Measurements from ENCODE around the gene PDE2A. TPM values are rescaled to one million over a fixed set of nuclear protein-coding genes. Genes with fewer than 3 reads are reported as not detected.
A peak's percentile ranks its signal among the peaks of the same experiment; 100 is the strongest.

PDE2A gene
- total and polyA plus RNA-seq, 2 donors from 2014 or later = 12.6 to 42.0 TPM

- Histone ChIP-seq H3K27ac (ENCODE audit: low read depth in 2 of 2, low read length in 2 of 2) (no peak overlapping the region), H3K4me1 (ENCODE audit: control insufficient read depth in 2 of 3, insufficient read depth in 2 of 3, low read depth in 1 of 3, low read length in 3 of 3) (no peaks in the 10 kb centered on the region), H3K27me3 (ENCODE audit: control insufficient read depth, insufficient read depth, low read length) (no peaks in the 10 kb centered on the region), H3K9ac (ENCODE audit: low read length in 3 of 3) (no peak overlapping the region), H3K36me3 (ENCODE audit: control insufficient read depth in 2 of 3, insufficient read depth in 3 of 3, low read length in 3 of 3) (peaks cover 10 to 79% (median 52%) of the 10 kb centered on the region in 3 donors), H3K4me3 (ENCODE audit: low read length in 3 of 3) (no peak overlapping the region), H3K9me3 (ENCODE audit: control insufficient read depth in 2 of 3, insufficient read depth in 1 of 3, low read length in 3 of 3) (no peaks in the 10 kb centered on the region)
- peak in 3 of 5 donors; percentile 46 to 81 (median 74) for DNase-seq
- TF ChIP-seq, protein P1, sequence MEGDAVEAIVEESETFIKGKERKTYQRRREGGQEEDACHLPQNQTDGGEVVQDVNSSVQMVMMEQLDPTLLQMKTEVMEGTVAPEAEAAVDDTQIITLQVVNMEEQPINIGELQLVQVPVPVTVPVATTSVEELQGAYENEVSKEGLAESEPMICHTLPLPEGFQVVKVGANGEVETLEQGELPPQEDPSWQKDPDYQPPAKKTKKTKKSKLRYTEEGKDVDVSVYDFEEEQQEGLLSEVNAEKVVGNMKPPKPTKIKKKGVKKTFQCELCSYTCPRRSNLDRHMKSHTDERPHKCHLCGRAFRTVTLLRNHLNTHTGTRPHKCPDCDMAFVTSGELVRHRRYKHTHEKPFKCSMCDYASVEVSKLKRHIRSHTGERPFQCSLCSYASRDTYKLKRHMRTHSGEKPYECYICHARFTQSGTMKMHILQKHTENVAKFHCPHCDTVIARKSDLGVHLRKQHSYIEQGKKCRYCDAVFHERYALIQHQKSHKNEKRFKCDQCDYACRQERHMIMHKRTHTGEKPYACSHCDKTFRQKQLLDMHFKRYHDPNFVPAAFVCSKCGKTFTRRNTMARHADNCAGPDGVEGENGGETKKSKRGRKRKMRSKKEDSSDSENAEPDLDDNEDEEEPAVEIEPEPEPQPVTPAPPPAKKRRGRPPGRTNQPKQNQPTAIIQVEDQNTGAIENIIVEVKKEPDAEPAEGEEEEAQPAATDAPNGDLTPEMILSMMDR (IDR thresholded peaks at IDR 0.05; ENCODE audit: borderline replicate concordance, extremely low read depth, insufficient read depth) = no peak
- intact Hi-C loops (cut with DNase I) = no loop called here
- no peak for FAIRE-seq
Measured at GRCh38 chr11:72696866-72697700, 22.9 kb upstream of the PDE2A start.

GRCh38 chr11:72695354-72695753, 21.1 kb upstream of the PDE2A start:
- H3K4me3 ChIP-seq (ENCODE audit: low read length in 3 of 3) = no peak overlapping the region
- TF ChIP-seq, protein P1 (IDR thresholded peaks at IDR 0.05; ENCODE audit: borderline replicate concordance, extremely low read depth, insufficient read depth) = no peak
- no peaks in the 10 kb centered on the region for H3K9me3 ChIP-seq (ENCODE audit: control insufficient read depth in 2 of 3, insufficient read depth in 1 of 3, low read length in 3 of 3)
- no peak for FAIRE-seq
- no peak overlapping the region for H3K9ac ChIP-seq (ENCODE audit: low read length in 3 of 3)
- DNase-seq = peak in 1 of 5 donors; percentile 52
- intact Hi-C loops (cut with DNase I) = no loop called here
- no peaks in the 10 kb centered on the region for H3K4me1 ChIP-seq (ENCODE audit: control insufficient read depth in 2 of 3, insufficient read depth in 2 of 3, low read depth in 1 of 3, low read length in 3 of 3)
- no peak overlapping the region for H3K27ac ChIP-seq (ENCODE audit: low read depth in 2 of 2, low read length in 2 of 2)
- peaks cover 9 to 75% (median 54%) of the 10 kb centered on the region in 3 donors for H3K36me3 ChIP-seq (ENCODE audit: control insufficient read depth in 2 of 3, insufficient read depth in 3 of 3, low read length in 3 of 3)
- no peaks in the 10 kb centered on the region for H3K27me3 ChIP-seq (ENCODE audit: control insufficient read depth, insufficient read depth, low read length)

DNA sequence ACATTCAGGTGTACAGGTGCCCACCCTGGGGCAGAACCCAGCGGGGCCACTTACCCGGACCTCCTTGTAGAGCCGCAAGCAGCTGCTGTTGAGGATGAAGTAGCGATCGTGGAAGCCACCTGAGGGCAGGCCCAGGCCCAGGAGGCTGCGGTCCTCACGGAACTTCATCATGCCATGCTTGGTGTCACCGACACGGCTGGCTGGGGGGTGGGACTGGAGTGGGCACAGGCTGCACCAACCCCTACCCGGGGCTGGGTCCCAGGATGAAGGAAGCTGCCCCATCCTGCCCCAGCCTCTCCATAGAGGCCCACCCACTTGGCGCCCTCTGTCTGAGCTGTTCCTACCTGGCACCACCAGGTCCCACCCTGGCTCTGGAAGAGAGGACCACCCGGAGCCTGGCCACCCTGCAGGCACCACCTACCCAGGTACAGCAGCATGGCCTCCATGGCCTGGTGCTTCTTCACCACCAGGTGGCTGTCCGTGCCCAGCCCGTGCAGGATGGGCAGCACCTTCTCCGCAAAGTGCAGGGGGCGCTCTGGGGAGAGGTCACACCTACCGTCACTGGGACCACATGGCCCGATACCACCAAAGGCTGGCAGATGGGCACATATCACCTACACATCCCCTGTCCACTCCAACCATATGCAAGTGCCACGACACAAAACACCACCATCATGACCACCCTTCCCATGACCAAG, 19.2 kb upstream of the PDE2A start:
- intact Hi-C loops (cut with DNase I) = no loop called here
- FAIRE-seq (no peak), DNase-seq (peak in 1 of 5 donors; percentile 68)
- H3K4me1 ChIP-seq (ENCODE audit: control insufficient read depth in 2 of 3, insufficient read depth in 2 of 3, low read depth in 1 of 3, low read length in 3 of 3) = no peaks in the 10 kb centered on the region
- no peaks in the 10 kb centered on the region for H3K27me3 ChIP-seq (ENCODE audit: control insufficient read depth, insufficient read depth, low read length)
- H3K9ac ChIP-seq (ENCODE audit: low read length in 3 of 3) = no peak overlapping the region
- no peak overlapping the region for H3K4me3 ChIP-seq (ENCODE audit: low read length in 3 of 3)
- no peaks in the 10 kb centered on the region for H3K9me3 ChIP-seq (ENCODE audit: control insufficient read depth in 2 of 3, insufficient read depth in 1 of 3, low read length in 3 of 3)
- H3K27ac ChIP-seq (ENCODE audit: low read depth in 2 of 2, low read length in 2 of 2) = no peak overlapping the region
- TF ChIP-seq, protein P1 (IDR thresholded peaks at IDR 0.05; ENCODE audit: borderline replicate concordance, extremely low read depth, insufficient read depth) = no peak
- peaks cover 7 to 72% (median 51%) of the 10 kb centered on the region in 3 donors for H3K36me3 ChIP-seq (ENCODE audit: control insufficient read depth in 2 of 3, insufficient read depth in 3 of 3, low read length in 3 of 3)
